DMS153 (cell line): ENCODE results near the gene ABCA7.
A peak's percentile ranks its signal among the peaks of the same experiment; 100 is the strongest.

ENCODE experiments used
- DNase-seq: peaks from one replicate; lab custom pipeline; 2025; lab: John Stamatoyannopoulos, UW

The ABCA7 gene

GRCh38 chr19:1057176-1057855 lies 17.4 kb downstream of the ABCA7 start:
- DNase-seq = no peak

GRCh38 chr19:1058112-1058511 lies 18.2 kb downstream of the ABCA7 start:
- DNase-seq = no peak

- DNase-seq = no peak
Observed at GRCh38 chr19:1060689-1061088, 20.8 kb downstream of the ABCA7 start.

GRCh38 chr19:1061987-1062386 lies 22.1 kb downstream of the ABCA7 start:
- DNase-seq = no peak

GRCh38 chr19:1062387-1063029 lies 22.6 kb downstream of the ABCA7 start:
- no peak for DNase-seq

- DNase-seq = peak; percentile 21
Observed at GRCh38 chr19:1063030-1063908, 23.4 kb downstream of the ABCA7 start.

GRCh38 chr19:1063909-1064660 lies 24.2 kb downstream of the ABCA7 start:
- no peak for DNase-seq

- no peak for DNase-seq
Observed at GRCh38 chr19:1064661-1065605, 25.0 kb downstream of the ABCA7 start.

- DNase-seq = no peak
Observed at GRCh38 chr19:1065606-1066109, 25.8 kb downstream of the ABCA7 start.

- DNase-seq = no peak
Observed at GRCh38 chr19:1066251-1066747, 26.4 kb downstream of the ABCA7 start.

- no peak for DNase-seq
Observed at GRCh38 chr19:1066748-1067340, 26.9 kb downstream of the ABCA7 start, which contains the start of gene ARHGAP45. Gene ARHGAP45 (plus strand): TSS chr19:1067167. CDS start chr19:1067406, 239 bp downstream.

GRCh38 chr19:1067341-1067957 lies 27.5 kb downstream of the ABCA7 start:
- no peak for DNase-seq

GRCh38 chr19:1068009-1069001 lies 28.4 kb downstream of the ABCA7 start:
- no peak for DNase-seq

GRCh38 chr19:1069009-1069779 lies 29.3 kb downstream of the ABCA7 start:
- DNase-seq = no peak

GRCh38 chr19:1070576-1070930 lies 30.6 kb downstream of the ABCA7 start:
- DNase-seq = no peak

- DNase-seq = no peak
Observed at GRCh38 chr19:1070931-1071791, 31.3 kb downstream of the ABCA7 start.
